CD4-positive, alpha-beta T cell treated with Interferon gamma for 1 hour (primary cell): ENCODE data around the gene EOLA1.
"Not testable (repeated sequence)": the region's sequence is repeated elsewhere in the genome, so short reads cannot be mapped to it uniquely, and the experiment has no call there.

Experiments
- DNase-seq: peaks from one replicate; pipeline ENCODE4 v3.0.0-alpha.2; 2020

The EOLA1 gene

DNA sequence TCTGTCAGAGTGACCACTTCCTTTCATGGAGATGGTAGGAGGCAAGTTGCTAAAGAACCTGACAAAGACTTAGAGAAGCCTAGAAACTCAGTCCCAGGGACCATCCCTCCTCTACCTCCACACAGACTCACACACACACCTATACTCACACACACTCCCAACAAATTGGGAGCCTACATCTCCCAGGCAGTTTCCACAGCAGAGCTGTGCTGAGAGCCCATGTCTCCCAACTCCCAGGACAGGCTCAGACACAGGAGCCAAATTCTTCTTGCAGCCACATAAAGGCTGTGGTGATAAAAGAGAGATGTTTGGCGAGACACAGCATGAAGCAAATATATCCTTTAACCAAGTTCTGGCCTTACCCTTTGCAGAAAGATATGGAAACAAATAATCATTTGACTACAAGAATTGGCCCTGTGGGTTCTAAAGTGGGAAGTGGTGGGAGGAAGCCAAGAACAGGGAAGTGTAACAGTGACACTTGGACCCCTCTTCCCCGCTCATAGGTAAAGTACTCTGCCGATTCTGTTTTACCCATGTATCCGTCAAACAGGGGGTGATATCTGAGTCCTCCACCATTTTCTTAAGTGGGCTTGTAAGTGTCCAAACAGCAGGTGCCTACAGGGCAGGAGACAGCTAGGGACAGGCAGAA lies 24.7 kb upstream of the EOLA1 start:
- no peak for DNase-seq

DNA sequence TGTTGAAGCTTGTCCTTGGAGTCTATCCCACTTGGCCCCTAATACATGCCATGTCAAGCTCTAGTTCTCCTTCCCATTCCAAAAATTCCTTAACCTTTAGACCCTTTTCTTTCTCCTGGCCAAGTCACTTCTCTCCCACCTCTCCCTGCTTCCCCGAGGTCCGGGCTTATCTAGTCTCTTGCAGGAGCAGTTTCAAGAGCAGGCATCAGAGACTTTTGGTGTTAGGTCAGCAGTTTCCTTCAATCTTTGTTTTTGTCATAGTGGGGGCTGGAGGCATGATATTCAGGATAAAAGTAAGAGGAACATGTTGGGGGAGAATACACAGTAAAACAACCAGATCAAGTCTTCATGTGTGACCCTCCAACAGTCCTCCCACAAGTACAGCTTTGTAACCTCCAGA lies 24.2 kb upstream of the EOLA1 start:
- no peak for DNase-seq

DNA sequence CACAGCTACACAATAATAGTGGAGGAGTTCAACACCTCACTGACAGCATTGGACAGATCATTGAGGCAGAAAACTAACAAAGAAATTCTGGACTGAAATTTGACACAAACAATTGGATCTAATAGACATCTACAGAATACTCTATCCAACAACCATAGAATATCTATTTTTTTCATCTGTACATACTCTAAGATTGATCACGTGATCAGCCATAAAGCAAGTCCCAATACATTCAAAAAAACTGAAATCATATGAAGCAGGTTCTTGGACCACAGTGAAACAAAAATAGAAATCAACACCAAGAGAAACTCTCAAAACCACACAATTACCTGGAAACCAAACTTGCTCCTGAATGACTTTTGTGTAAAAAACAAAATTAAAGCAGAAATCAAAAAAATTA lies 23.5 kb upstream of the EOLA1 start:
- no peak for DNase-seq

DNA sequence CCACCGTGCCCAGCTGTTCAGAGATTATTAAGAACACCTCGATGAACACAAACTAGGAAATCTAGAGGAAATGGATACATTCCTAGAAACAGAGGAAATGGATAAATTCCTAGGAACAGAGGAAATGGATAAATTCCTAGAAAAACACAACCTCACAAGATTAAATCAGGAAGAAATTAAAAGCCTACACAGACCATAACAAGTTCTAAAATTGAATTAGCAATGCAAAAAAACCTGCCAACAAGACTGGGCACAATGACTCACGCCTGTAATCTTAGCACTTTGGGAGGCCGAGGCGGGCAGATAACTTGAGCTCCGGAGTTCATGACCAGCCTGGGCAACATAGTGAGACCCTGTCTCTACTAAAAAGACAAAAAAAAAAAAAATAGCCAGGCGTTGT lies 22.6 kb upstream of the EOLA1 start:
- no peak for DNase-seq

GRCh38 chrX:149520636-149521277 lies 20.1 kb upstream of the EOLA1 start:
- DNase-seq = not testable (repeated sequence)

DNA sequence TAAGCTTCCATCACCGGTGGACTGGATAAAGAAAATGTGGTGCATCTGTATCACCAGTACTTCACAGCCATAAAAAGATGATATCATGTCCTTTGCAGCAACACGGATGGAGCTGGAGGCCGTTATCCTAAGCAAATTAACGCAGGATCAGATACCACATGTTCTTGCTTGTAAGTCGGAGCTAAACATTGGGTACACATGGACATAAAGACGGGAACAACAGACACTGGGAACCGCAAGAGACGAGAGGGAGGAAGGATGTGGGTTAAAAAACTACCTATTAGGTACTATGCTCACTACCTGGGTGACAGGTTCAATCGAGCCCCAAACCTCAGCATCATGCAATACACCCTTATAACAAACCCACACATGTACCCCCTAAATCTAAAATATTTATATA lies 19.4 kb upstream of the EOLA1 start:
- no peak for DNase-seq

DNA sequence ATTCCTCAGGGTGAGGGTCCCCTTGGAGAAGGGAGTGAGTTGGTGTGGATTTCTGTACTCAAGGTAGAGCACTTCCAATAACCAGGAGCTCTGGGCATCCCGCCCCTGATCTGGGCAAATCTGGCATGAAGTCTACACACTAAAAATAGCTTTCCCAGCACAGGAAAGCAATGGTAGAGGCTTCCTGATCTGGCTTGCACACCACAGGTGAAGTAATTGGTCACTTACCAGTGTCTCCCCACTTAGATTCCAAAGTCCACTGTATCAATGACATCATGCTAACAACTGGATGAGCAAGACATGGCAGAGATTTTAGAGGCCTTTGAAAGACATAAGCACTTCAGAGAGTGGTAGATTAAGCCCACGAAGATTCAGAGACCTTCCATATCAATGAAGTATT lies 17.9 kb upstream of the EOLA1 start:
- DNase-seq = no peak

GRCh38 chrX:149525389-149525788 lies 15.4 kb upstream of the EOLA1 start:
- DNase-seq = peak; percentile 91

DNA sequence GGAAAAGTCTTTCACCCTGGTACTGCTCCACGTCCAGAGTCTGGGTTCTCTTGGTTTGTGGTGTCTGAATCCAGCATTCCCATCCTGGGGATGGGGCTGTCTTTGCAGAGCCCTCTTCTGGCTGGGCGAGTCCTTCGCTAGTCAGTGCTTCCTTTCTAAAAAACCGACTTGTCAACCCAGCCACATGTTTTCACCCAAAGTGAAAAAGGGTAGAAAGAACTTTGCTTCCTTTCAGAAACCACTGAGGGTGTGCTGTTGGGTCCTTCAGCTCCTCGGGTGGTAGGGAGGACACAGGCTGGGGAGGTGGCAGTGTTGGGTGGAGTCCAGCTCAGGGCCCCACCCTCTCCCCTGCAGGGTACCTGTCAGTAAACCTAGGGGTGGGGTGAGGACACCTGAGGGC lies 14.9 kb upstream of the EOLA1 start:
- peak; percentile 51 for DNase-seq

- DNase-seq = not testable (repeated sequence)
Measured at GRCh38 chrX:149526318-149527033, 14.3 kb upstream of the EOLA1 start.

DNA sequence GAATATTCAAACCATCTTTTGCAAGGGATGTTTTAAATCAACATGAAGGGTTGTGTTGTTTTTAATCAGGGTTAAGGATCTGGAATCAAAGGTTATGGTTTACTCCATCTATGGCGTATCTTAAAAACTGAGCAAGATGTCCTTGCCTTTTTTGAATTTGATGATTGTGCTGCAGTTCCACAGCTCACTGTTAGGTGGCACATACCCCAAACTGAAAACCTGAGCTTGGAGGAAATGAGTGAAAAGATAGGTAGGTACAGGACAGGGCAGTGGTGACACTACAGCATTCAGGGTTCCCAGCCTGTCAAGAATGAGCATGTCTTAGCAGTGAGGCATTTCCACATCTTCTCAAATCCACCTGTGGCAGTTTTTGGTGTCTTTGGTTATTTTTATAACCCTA lies 13.1 kb upstream of the EOLA1 start:
- DNase-seq = peak; percentile 54

- DNase-seq = no peak
Measured at GRCh38 chrX:149528381-149528780, 12.4 kb upstream of the EOLA1 start.

DNA sequence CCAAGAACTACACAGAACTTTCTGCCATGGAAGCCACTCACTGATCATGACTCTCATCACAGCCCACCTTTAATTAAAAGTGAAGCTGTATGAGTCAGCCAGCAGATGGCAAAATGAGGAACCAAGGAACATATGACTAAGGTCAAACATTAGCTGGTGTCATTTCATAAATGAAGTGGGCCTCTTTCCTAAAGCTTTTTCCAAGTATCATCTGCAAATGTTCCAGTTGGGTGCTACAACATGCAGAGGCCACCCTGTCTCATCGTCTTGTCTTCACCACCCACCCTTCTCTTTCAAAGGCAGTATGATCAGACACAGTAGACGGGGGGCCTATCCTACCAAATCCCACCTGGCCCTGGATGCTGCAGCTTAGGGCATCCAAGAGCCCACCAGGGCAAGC lies 9.2 kb upstream of the EOLA1 start:
- no peak for DNase-seq

DNA sequence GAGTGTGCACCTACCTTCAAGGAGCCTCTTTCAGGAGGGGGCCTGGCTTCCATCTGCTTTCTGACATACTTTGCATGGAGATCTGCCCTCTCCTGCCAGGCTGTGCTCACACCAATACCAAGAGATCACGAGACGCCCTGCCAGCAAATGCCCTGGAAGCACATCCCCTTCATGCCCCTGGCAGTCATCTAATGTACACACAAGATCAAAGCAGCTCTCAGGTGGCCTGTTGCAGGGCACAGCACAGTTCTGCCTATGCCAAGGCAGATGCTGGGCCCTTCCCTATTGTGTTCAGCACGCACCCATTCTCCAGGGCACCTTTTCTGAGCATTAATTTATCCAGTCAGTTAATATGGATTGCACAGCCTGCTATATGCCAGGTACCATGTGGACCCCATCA lies 7.9 kb upstream of the EOLA1 start:
- not testable (repeated sequence) for DNase-seq

DNA sequence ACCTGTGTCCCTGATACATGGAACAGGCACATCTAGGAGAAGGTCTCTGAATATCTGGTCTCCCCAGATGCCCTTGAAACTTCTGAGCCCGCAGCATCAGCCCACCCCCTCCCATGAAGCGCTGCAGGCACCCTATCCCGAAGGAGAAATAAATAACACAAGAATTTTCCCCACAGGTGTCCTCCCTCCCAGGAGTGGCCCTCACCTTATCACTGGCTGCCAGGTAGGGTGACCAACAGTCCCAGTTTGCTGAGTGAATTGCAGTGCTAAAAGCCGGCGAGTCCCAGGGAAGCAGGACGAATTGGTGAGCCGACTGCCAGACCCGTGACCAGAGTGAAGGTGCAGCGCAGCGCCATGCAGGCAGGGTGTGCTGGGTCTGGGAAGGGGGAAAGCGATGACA lies 6.8 kb upstream of the EOLA1 start:
- not testable (repeated sequence) for DNase-seq

DNA sequence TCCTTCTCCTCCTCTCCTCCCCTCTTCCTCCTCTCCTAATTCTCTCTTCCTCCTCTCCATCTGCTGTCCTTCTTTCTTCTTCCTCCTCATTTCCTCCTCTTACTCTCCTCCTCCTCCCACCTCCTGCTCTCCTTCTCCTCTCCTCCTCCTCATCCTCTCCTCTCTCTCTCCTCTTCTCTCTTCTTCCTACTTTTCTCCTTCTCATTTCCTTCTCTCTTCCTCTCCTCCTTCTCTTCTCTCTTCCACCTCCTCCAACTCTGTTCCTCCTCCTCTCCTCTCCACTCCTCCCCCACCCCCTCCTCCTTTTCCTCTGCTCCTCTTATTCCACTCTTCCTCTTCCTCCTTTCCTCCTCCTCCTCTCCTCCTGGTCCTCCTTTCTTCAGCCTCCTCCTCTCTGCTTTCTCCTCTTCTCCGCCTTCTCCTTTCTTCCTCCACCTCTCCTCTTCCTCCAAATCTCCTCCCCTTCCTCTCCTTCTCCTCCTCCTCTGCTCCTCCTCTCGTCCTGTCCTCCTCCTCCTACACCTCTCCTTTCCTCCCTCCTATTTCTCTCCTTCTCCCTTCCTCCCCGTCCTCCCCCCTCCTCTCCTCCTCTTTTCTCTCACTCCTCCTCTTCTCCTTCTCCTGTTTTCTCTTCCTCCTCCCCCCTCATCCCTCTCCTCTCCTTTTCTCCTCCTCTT lies 5.7 kb upstream of the EOLA1 start:
- not testable (repeated sequence) for DNase-seq

DNA sequence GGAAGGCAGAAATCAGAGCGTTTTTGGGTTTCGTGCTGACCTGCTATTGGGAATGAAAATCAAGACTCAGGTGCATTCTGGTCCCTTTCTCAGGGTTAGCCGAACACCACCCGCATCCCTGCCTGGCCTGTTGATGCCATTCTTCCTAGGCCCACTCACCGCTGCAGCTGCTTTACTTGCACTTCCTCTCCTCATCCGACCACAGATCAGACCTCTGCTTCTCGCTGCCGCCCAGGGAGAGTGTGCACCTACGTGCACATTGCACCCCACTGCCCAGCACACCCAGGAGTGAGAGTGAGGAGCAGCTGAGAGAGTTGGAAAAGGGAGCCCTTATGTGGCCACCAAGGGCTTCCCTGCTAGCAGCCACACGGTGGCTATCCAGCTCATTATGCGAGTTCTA lies 3.3 kb upstream of the EOLA1 start:
- not testable (repeated sequence) for DNase-seq

- DNase-seq = peak; percentile 95
Measured at GRCh38 chrX:149539283-149540130, 1.3 kb upstream of the EOLA1 start.

DNA sequence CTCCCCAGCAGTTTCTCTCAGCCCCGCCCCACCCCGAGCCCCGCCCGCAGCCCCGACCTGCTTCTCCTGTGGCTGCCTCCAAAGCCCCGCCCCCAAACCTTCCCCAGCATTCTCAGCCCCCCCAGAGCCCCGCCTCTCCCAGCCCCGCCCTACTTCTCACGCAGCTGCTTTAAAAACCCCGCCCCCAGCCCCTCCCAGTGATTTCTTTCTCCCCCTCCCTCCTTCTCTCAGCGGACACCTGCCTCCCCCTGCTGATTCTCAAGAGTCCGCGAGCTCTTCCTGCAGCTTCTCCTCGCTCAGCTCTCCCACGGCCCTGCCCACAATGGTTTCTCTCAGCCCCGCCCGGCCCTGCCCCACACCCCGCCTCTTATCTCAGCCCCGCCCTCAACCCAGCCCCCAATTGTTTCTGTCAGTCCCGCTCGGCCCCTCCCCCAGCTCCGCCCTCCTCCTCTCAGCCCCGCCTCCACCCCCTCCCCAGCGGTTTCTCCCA lies 636 bp upstream of the EOLA1 start:
- DNase-seq = peak; percentile 92

DNA sequence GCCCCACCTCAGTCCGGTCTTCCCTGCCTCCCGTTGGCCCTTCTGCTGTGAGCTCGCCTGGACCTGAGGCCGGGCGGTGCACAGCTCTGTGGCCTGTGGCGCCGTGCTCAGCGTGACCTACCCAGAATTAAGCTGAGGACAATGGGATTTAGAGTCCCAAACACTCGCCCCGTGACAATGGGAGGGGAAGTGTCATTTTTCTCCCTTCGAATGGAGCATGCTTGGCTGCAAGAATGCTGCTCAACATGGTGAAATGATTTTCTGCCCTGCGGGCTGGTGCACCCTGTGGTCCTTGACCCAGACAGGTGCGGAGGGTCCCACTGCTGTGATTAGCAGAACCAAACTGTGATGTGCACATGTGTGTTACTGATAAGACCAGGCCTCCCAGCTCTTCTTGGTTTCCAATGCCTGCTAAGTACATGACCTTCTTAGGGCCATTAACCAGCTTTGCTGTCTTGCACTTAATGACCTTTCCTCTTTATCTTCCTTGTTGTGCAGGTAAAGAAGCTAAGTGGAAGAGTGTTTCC lies 772 bp downstream of the EOLA1 start:
- DNase-seq = no peak

GRCh38 chrX:149545545-149546543 lies 5.0 kb downstream of the EOLA1 start:
- not testable (repeated sequence) for DNase-seq
